ENCODE results near the gene NEGR1.

NEGR1 gene

GRCh38 chr1:71667216-71667615 lies 615.1 kb downstream of the NEGR1 start:
- no peak overlapping the region for H3K9ac ChIP-seq (ENCODE audit: low read depth, low read length)
- H3K4me3 ChIP-seq (ENCODE audit: low read length): no peak overlapping the region
- H3K36me3 ChIP-seq (ENCODE audit: insufficient read depth, low read depth, low read length): no peaks in the 10 kb centered on the region
- H3K9me3 ChIP-seq (ENCODE audit: insufficient read depth, low read depth, low read length): no peaks in the 10 kb centered on the region
- no peak overlapping the region for H3K27ac ChIP-seq (ENCODE audit: low read length)
- H3K27me3 ChIP-seq (ENCODE audit: insufficient read depth, low read length): no peaks in the 10 kb centered on the region
- H3K4me1 ChIP-seq (ENCODE audit: insufficient read depth, low read length): 0 out of 2 replicates have a peak, but pooled peaks cover 4% of the 10 kb centered on the region

GRCh38 chr1:71666609-71667008 lies 615.7 kb downstream of the NEGR1 start:
- 0 out of 2 replicates have a peak, but pooled peaks cover 4% of the 10 kb centered on the region for H3K4me1 ChIP-seq (ENCODE audit: insufficient read depth, low read length)
- H3K27me3 ChIP-seq (ENCODE audit: insufficient read depth, low read length): no peaks in the 10 kb centered on the region
- H3K9ac ChIP-seq (ENCODE audit: low read depth, low read length): no peak overlapping the region
- H3K36me3 ChIP-seq (ENCODE audit: insufficient read depth, low read depth, low read length): no peaks in the 10 kb centered on the region
- no peaks in the 10 kb centered on the region for H3K9me3 ChIP-seq (ENCODE audit: insufficient read depth, low read depth, low read length)
- no peak overlapping the region for H3K4me3 ChIP-seq (ENCODE audit: low read length)
- no peak overlapping the region for H3K27ac ChIP-seq (ENCODE audit: low read length)

- no peaks in the 10 kb centered on the region for H3K36me3 ChIP-seq (ENCODE audit: insufficient read depth, low read depth, low read length)
- no peaks in the 10 kb centered on the region for H3K27me3 ChIP-seq (ENCODE audit: insufficient read depth, low read length)
- H3K27ac ChIP-seq (ENCODE audit: low read length): no peak overlapping the region
- no peaks in the 10 kb centered on the region for H3K4me1 ChIP-seq (ENCODE audit: insufficient read depth, low read length)
- no peaks in the 10 kb centered on the region for H3K9me3 ChIP-seq (ENCODE audit: insufficient read depth, low read depth, low read length)
- no peak overlapping the region for H3K9ac ChIP-seq (ENCODE audit: low read depth, low read length)
- H3K4me3 ChIP-seq (ENCODE audit: low read length): no peak overlapping the region
Measured at GRCh38 chr1:71660411-71660810, 621.9 kb downstream of the NEGR1 start.

- H3K9ac ChIP-seq (ENCODE audit: low read depth, low read length): no peak overlapping the region
- no peaks in the 10 kb centered on the region for H3K4me1 ChIP-seq (ENCODE audit: insufficient read depth, low read length)
- H3K9me3 ChIP-seq (ENCODE audit: insufficient read depth, low read depth, low read length): no peaks in the 10 kb centered on the region
- H3K36me3 ChIP-seq (ENCODE audit: insufficient read depth, low read depth, low read length): no peaks in the 10 kb centered on the region
- H3K27me3 ChIP-seq (ENCODE audit: insufficient read depth, low read length): no peaks in the 10 kb centered on the region
- H3K4me3 ChIP-seq (ENCODE audit: low read length): no peak overlapping the region
- no peak overlapping the region for H3K27ac ChIP-seq (ENCODE audit: low read length)
Measured at GRCh38 chr1:71657891-71658679, 624.3 kb downstream of the NEGR1 start.

- H3K36me3 ChIP-seq (ENCODE audit: insufficient read depth, low read depth, low read length): no peaks in the 10 kb centered on the region
- H3K27me3 ChIP-seq (ENCODE audit: insufficient read depth, low read length): no peaks in the 10 kb centered on the region
- H3K27ac ChIP-seq (ENCODE audit: low read length): no peak overlapping the region
- H3K9me3 ChIP-seq (ENCODE audit: insufficient read depth, low read depth, low read length): no peaks in the 10 kb centered on the region
- no peak overlapping the region for H3K9ac ChIP-seq (ENCODE audit: low read depth, low read length)
- H3K4me3 ChIP-seq (ENCODE audit: low read length): no peak overlapping the region
- no peaks in the 10 kb centered on the region for H3K4me1 ChIP-seq (ENCODE audit: insufficient read depth, low read length)
Measured at GRCh38 chr1:71656902-71657301, 625.4 kb downstream of the NEGR1 start.

GRCh38 chr1:71655604-71656003 lies 626.7 kb downstream of the NEGR1 start:
- Histone ChIP-seq H3K9ac (ENCODE audit: low read depth, low read length) (no peak overlapping the region), H3K9me3 (ENCODE audit: insufficient read depth, low read depth, low read length) (no peaks in the 10 kb centered on the region), H3K4me3 (ENCODE audit: low read length) (no peak overlapping the region), H3K27ac (ENCODE audit: low read length) (no peak overlapping the region), H3K4me1 (ENCODE audit: insufficient read depth, low read length) (no peaks in the 10 kb centered on the region), H3K27me3 (ENCODE audit: insufficient read depth, low read length) (no peaks in the 10 kb centered on the region), H3K36me3 (ENCODE audit: insufficient read depth, low read depth, low read length) (no peaks in the 10 kb centered on the region)

- Histone ChIP-seq H3K9me3 (ENCODE audit: insufficient read depth, low read depth, low read length) (no peaks in the 10 kb centered on the region), H3K9ac (ENCODE audit: low read depth, low read length) (no peak overlapping the region), H3K27me3 (ENCODE audit: insufficient read depth, low read length) (no peaks in the 10 kb centered on the region), H3K27ac (ENCODE audit: low read length) (no peak overlapping the region), H3K4me1 (ENCODE audit: insufficient read depth, low read length) (no peaks in the 10 kb centered on the region), H3K36me3 (ENCODE audit: insufficient read depth, low read depth, low read length) (no peaks in the 10 kb centered on the region), H3K4me3 (ENCODE audit: low read length) (no peak overlapping the region)
Measured at GRCh38 chr1:71653952-71654351, 628.4 kb downstream of the NEGR1 start.

- no peak overlapping the region for H3K9ac ChIP-seq (ENCODE audit: low read depth, low read length)
- H3K4me1 ChIP-seq (ENCODE audit: insufficient read depth, low read length): no peaks in the 10 kb centered on the region
- H3K27ac ChIP-seq (ENCODE audit: low read length): no peak overlapping the region
- no peaks in the 10 kb centered on the region for H3K27me3 ChIP-seq (ENCODE audit: insufficient read depth, low read length)
- no peak overlapping the region for H3K4me3 ChIP-seq (ENCODE audit: low read length)
- H3K9me3 ChIP-seq (ENCODE audit: insufficient read depth, low read depth, low read length): no peaks in the 10 kb centered on the region
- H3K36me3 ChIP-seq (ENCODE audit: insufficient read depth, low read depth, low read length): no peaks in the 10 kb centered on the region
Measured at GRCh38 chr1:71651214-71651613, 631.1 kb downstream of the NEGR1 start.

GRCh38 chr1:71650119-71650518 lies 632.2 kb downstream of the NEGR1 start:
- Histone ChIP-seq H3K36me3 (ENCODE audit: insufficient read depth, low read depth, low read length) (no peaks in the 10 kb centered on the region), H3K4me1 (ENCODE audit: insufficient read depth, low read length) (no peaks in the 10 kb centered on the region), H3K27ac (ENCODE audit: low read length) (no peak overlapping the region), H3K9me3 (ENCODE audit: insufficient read depth, low read depth, low read length) (no peaks in the 10 kb centered on the region), H3K27me3 (ENCODE audit: insufficient read depth, low read length) (no peaks in the 10 kb centered on the region), H3K4me3 (ENCODE audit: low read length) (no peak overlapping the region), H3K9ac (ENCODE audit: low read depth, low read length) (no peak overlapping the region)

- H3K9ac ChIP-seq (ENCODE audit: low read depth, low read length): no peak overlapping the region
- no peaks in the 10 kb centered on the region for H3K27me3 ChIP-seq (ENCODE audit: insufficient read depth, low read length)
- H3K4me3 ChIP-seq (ENCODE audit: low read length): no peak overlapping the region
- no peaks in the 10 kb centered on the region for H3K9me3 ChIP-seq (ENCODE audit: insufficient read depth, low read depth, low read length)
- H3K4me1 ChIP-seq (ENCODE audit: insufficient read depth, low read length): no peaks in the 10 kb centered on the region
- H3K36me3 ChIP-seq (ENCODE audit: insufficient read depth, low read depth, low read length): no peaks in the 10 kb centered on the region
- H3K27ac ChIP-seq (ENCODE audit: low read length): no peak overlapping the region
Measured at GRCh38 chr1:71649608-71650007, 632.7 kb downstream of the NEGR1 start.

- no peaks in the 10 kb centered on the region for H3K36me3 ChIP-seq (ENCODE audit: insufficient read depth, low read depth, low read length)
- H3K4me1 ChIP-seq (ENCODE audit: insufficient read depth, low read length): no peaks in the 10 kb centered on the region
- no peak overlapping the region for H3K27ac ChIP-seq (ENCODE audit: low read length)
- H3K27me3 ChIP-seq (ENCODE audit: insufficient read depth, low read length): no peaks in the 10 kb centered on the region
- H3K9ac ChIP-seq (ENCODE audit: low read depth, low read length): no peak overlapping the region
- no peak overlapping the region for H3K4me3 ChIP-seq (ENCODE audit: low read length)
- no peaks in the 10 kb centered on the region for H3K9me3 ChIP-seq (ENCODE audit: insufficient read depth, low read depth, low read length)
Measured at GRCh38 chr1:71647513-71648300, 634.6 kb downstream of the NEGR1 start.

GRCh38 chr1:71645015-71645414 lies 637.3 kb downstream of the NEGR1 start:
- no peaks in the 10 kb centered on the region for H3K36me3 ChIP-seq (ENCODE audit: insufficient read depth, low read depth, low read length)
- no peaks in the 10 kb centered on the region for H3K9me3 ChIP-seq (ENCODE audit: insufficient read depth, low read depth, low read length)
- H3K27me3 ChIP-seq (ENCODE audit: insufficient read depth, low read length): no peaks in the 10 kb centered on the region
- no peaks in the 10 kb centered on the region for H3K4me1 ChIP-seq (ENCODE audit: insufficient read depth, low read length)
- H3K27ac ChIP-seq (ENCODE audit: low read length): no peak overlapping the region
- H3K4me3 ChIP-seq (ENCODE audit: low read length): no peak overlapping the region
- no peak overlapping the region for H3K9ac ChIP-seq (ENCODE audit: low read depth, low read length)

Data from iPS-20b (cell line).